ENCODE data around the gene LRRC74B. TPM values are rescaled to one million over a fixed set of nuclear protein-coding genes. Genes with fewer than 3 reads are reported as not detected.

LRRC74B gene
- total RNA-seq, 4 donors from 2014 or later, result not detected

DNA sequence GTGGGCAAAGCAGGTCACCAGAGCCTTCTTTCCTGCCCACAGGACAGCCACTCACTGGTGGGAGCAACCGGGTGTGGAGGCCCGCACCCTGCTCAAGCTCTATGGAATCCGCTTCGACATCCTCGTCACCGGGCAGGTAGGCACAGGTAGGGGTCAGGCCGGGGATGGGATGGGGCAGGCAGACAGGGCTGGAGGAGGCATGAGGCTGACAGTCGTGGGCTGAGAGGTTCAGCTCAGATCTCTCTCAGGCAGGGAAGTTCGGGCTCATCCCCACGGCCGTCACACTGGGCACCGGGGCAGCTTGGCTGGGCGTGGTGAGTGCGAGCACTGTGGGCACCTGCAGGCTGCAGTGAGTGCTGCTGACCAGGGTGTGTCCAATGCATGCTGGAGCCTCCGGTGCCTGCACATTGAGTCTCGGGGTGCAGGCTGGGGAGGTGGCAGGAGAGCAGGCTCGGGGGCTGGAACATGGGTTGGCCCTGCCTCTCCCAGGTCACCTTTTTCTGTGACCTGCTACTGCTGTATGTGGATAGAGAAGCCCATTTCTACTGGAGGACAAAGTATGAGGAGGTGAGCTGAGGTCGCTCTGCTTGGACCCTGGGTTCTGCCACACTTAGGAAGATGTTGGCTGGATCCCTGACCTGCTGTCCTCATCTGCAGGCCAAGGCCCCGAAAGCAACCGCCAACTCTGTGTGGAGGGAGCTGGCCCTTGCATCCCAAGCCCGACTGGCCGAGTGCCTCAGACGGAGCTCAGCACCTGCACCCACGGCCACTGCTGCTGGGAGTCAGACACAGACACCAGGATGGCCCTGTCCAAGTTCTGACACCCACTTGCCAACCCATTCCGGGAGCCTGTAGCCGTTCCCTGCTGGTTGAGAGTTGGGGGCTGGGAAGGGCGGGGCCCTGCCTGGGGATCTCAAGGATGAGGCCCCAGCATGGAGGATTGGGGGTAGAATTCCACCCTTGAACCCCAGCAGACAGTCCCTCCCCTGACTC is 19.7 kb upstream of the LRRC74B start:
- Histone ChIP-seq H3K4me3 (no peak overlapping the region), H3K27me3 (peaks cover 5% of the 10 kb centered on the region), H3K4me1 (no peaks in the 10 kb centered on the region), H3K9me3 (no peaks in the 10 kb centered on the region), H3K36me3 (no peaks in the 10 kb centered on the region), H3K27ac (no peak overlapping the region)
- in situ Hi-C loops (cut with MboI; ENCODE audit: low pct_ligation_motif_present in 1 of 4, low pct_unique_long_range_greater_than_20kb in 1 of 4, low sequenced_read_pairs in 3 of 4) (no loop called here), intact Hi-C loops (cut with DNase I; ENCODE audit: low total_unique reads) (loop anchor here (10.0 kb wide), 1 partner anchor 49 kb away; no protein-coding TSS in a partner anchor)
- DNase-seq, result no peak
- TF ChIP-seq, protein P1, sequence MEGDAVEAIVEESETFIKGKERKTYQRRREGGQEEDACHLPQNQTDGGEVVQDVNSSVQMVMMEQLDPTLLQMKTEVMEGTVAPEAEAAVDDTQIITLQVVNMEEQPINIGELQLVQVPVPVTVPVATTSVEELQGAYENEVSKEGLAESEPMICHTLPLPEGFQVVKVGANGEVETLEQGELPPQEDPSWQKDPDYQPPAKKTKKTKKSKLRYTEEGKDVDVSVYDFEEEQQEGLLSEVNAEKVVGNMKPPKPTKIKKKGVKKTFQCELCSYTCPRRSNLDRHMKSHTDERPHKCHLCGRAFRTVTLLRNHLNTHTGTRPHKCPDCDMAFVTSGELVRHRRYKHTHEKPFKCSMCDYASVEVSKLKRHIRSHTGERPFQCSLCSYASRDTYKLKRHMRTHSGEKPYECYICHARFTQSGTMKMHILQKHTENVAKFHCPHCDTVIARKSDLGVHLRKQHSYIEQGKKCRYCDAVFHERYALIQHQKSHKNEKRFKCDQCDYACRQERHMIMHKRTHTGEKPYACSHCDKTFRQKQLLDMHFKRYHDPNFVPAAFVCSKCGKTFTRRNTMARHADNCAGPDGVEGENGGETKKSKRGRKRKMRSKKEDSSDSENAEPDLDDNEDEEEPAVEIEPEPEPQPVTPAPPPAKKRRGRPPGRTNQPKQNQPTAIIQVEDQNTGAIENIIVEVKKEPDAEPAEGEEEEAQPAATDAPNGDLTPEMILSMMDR (IDR thresholded peaks at IDR 0.05), result no peak
- TF ChIP-seq EP300 (IDR thresholded peaks at IDR 0.05; ENCODE audit: low read depth), result no peak
- TF ChIP-seq POLR2AphosphoS5 (IDR thresholded peaks at IDR 0.05), result no peak
- no peak for TF ChIP-seq POLR2A (IDR thresholded peaks at IDR 0.05)
- WGBS, 2 donors (ENCODE audit: low coverage in 1 of 2), result 87% methylated on average over 24 of the region's 27 CpGs; no CpG with 5 or more reads in 1 of the 2 donors

DNA sequence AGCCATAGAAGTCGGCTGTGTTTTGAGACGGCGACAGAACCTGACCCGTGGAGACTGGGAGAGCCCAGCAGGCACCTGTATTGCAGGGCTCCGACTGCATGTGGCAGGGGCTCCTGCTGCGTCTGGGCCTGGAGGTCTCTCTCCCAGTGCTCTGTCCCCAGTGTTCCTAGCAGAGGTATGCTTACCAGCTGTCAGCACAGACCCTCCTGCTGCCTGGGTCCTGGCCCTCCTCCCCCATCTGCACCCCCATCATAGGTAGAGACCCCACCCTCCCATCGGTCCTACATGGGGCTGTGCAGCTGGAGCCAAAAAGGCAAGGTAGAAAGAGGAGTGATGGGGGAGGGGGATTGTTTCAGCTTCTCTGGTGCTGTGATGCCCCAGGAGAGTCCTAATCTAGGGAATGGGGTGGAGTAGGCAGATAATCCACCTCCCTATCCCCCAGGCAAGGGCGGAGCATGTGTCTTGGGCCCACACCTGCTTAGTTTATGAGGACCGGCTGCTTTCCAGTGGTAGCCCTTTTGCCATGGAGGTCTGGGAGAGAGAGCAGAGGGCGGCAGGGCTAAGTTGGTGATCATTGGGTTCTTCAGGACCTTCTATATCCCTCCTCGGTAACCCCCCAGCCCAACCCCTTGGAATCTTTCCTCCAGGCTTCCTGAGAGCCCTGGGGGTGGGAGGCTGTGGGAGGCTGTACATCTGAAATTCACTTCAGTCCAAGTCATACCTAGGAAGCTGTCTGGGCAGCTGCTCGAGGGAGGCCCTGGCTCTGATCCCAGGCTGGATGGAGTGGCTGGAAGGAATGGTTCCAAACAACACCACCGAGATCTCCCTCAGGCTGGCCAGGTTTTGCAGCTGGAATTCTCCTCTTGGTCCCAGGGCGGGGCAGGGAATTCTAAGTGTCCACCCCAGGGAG is 18.7 kb upstream of the LRRC74B start:
- Histone ChIP-seq H3K27me3 (peaks cover 14% of the 10 kb centered on the region), H3K27ac (no peak overlapping the region), H3K9me3 (no peaks in the 10 kb centered on the region), H3K4me1 (peaks cover 2 to 4% (median 3%) of the 10 kb centered on the region in 4 donors), H3K36me3 (no peaks in the 10 kb centered on the region), H3K4me3 (no peak overlapping the region)
- whole genome bisulfite sequencing, 2 donors (ENCODE audit: low coverage in 1 of 2), result 75% methylated on average over 13 of the region's 14 CpGs; no CpG with 5 or more reads in 1 of the 2 donors
- DNase-seq, result no peak
- TF ChIP-seq, protein P1 (IDR thresholded peaks at IDR 0.05), result no peak
- no peak for TF ChIP-seq POLR2A (IDR thresholded peaks at IDR 0.05)
- TF ChIP-seq POLR2AphosphoS5 (IDR thresholded peaks at IDR 0.05), result no peak
- no peak for TF ChIP-seq EP300 (IDR thresholded peaks at IDR 0.05; ENCODE audit: low read depth)
- intact Hi-C loops (cut with DNase I; ENCODE audit: low total_unique reads), result loop anchor here (10.0 kb wide), 1 partner anchor 48 kb away; no protein-coding TSS in a partner anchor
- in situ Hi-C loops (cut with MboI; ENCODE audit: low pct_ligation_motif_present in 1 of 4, low pct_unique_long_range_greater_than_20kb in 1 of 4, low sequenced_read_pairs in 3 of 4), result no loop called here

DNA sequence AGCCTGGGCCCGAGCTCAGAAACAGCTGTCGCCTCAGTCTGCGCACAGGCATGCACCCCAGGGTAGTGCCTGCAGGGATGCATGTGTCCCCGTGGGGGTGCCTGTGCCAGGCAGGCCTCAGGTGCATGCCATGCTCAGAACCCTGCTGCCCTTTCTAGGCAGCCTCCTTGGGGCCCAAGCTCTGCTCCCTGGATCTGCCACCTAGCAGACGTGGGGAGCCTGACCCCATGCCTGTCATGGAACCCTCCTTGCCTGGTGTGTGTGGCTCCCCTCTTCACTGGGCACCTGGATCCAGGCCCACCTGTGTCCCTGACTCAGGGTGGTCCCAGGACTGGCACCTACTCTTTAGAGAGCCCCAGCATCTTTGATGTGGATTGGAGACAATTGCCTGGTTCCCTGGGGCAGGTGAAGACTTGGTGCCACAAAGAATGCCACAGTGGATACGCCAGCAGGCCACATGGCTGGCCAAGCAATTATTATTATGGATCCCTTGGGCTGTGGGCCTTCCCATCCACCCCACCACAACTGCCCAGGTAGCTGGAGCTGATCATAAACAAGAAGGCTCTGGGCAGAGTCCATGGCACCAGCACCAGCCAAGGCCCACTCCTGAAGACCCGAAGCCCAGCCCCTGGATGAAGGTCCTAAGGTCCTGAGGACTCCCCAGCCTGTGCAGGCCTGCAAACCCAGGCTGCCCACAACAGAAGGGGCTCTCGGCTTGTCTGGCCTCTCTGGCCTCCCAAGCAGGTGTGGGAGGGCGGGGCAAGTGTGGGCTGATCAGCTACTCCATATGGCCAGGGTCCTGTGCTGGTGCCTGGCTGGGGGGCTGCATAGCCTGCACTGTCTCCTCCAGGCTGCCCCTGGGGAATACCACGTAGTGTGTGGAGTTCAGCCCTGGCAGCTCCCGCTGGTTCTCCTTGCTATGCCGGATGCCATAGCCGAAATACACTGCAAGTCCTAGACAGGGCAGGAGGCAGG is 17.2 kb upstream of the LRRC74B start:
- Histone ChIP-seq H3K4me3 (no peak overlapping the region), H3K27ac (no peak overlapping the region), H3K27me3 (peaks cover 25% of the 10 kb centered on the region), H3K9me3 (no peaks in the 10 kb centered on the region), H3K4me1 (peaks cover 7 to 9% (median 7%) of the 10 kb centered on the region in 4 donors), H3K36me3 (no peaks in the 10 kb centered on the region)
- in situ Hi-C loops (cut with MboI; ENCODE audit: low pct_ligation_motif_present in 1 of 4, low pct_unique_long_range_greater_than_20kb in 1 of 4, low sequenced_read_pairs in 3 of 4), result no loop called here
- 87% methylated on average over 13 of the region's 13 CpGs; no CpG with 5 or more reads in 1 of the 2 donors for WGBS, 2 donors (ENCODE audit: low coverage in 1 of 2)
- TF ChIP-seq, protein P1 (IDR thresholded peaks at IDR 0.05), result no peak
- TF ChIP-seq POLR2A (IDR thresholded peaks at IDR 0.05) (no peak), POLR2AphosphoS5 (IDR thresholded peaks at IDR 0.05) (no peak), EP300 (IDR thresholded peaks at IDR 0.05; ENCODE audit: low read depth) (no peak)
- intact Hi-C loops (cut with DNase I; ENCODE audit: low total_unique reads), result loop anchor here (10.0 kb wide), 1 partner anchor 46 kb away; no protein-coding TSS in a partner anchor
- DNase-seq, result no peak

All from transverse colon (tissue), 4 donors.